Naive thymus-derived CD4-positive, alpha-beta T cell (primary cell): ENCODE measurements around the gene PTPN4. TPM values are rescaled to one million over a fixed set of nuclear protein-coding genes. Genes with fewer than 3 reads are reported as not detected.

Experiments
- ATAC-seq: fragments of 150-1000 bp; cut with Tn5 transposase; 2 replicates; pipeline ENCODE4 v1.10.0; 2021; ENCODE audit warnings: mild to moderate bottlenecking, moderate library complexity
- CTCF ChIA-PET: fragments of 350-600 bp; sonication (Branson Sonifier 250); formaldehyde crosslinking; loops from one replicate; lab custom pipeline; 2021; ENCODE audit warnings: antibody characterized with exemption; lab: Charles Lee
- POLR2A ChIA-PET: fragments of 350-600 bp; sonication (Branson Sonifier 250); formaldehyde crosslinking; loops from one replicate; lab custom pipeline; 2021; ENCODE audit warnings: antibody characterized with exemption, inconsistent platforms; lab: Charles Lee
- DNase-seq, 9 donors: peaks; one replicate each; pipeline versions ENCODE4 v3.0.0 to v3.0.0-alpha.2; 2020 to 2022; ENCODE audit warnings: mixed read lengths in 1 of 9
- H3K27ac ChIP-seq: one replicate; pipeline ENCODE4 v1.7.0; 2013; ENCODE audit warnings: mild to moderate bottlenecking, low read depth, low read length, moderate library complexity
- H3K27me3 ChIP-seq, 2 donors: one replicate each; pipeline ENCODE4 v1.7.0; 2013; ENCODE audit warnings: low read length in 2 of 2, mild to moderate bottlenecking in 2 of 2, moderate library complexity in 2 of 2; ENCODE audit not compliant: control insufficient read depth in 2 of 2, insufficient read depth in 2 of 2
- H3K36me3 ChIP-seq, 3 experiments: 1 replicate in 2 of 3; 2 replicates in 1 of 3; pipeline ENCODE4 v1.7.0; 2013; ENCODE audit warnings: low read length in 3 of 3, mild to moderate bottlenecking in 3 of 3, moderate library complexity in 1 of 3; ENCODE audit not compliant: insufficient read depth in 3 of 3, control insufficient read depth in 2 of 3
- H3K4me1 ChIP-seq, 2 donors: one replicate each; pipeline ENCODE4 v1.7.0; 2013; ENCODE audit warnings: low read length in 2 of 2, mild to moderate bottlenecking in 2 of 2, moderate library complexity in 1 of 2; ENCODE audit not compliant: control insufficient read depth in 2 of 2, insufficient read depth in 2 of 2
- H3K4me3 ChIP-seq: 2 replicates; pipeline ENCODE4 v1.7.0; 2013; ENCODE audit warnings: mild to moderate bottlenecking, low read length
- H3K9me3 ChIP-seq, 3 experiments: 1 replicate in 2 of 3; 2 replicates in 1 of 3; pipeline ENCODE4 v1.7.0; 2013; ENCODE audit warnings: low read length in 3 of 3; ENCODE audit not compliant: control insufficient read depth in 2 of 3
- H3K27ac Mint-ChIP-seq, 9 donors: one replicate each; pipeline ENCODE4 v1.8.0; 2020 to 2022; ENCODE audit warnings: mixed read lengths in 9 of 9, mild to moderate bottlenecking in 8 of 9, moderate library complexity in 5 of 9, inconsistent platforms in 2 of 9
- H3K27me3 Mint-ChIP-seq, 5 donors: one replicate each; pipeline ENCODE4 v1.8.0; 2021 to 2022; ENCODE audit warnings: mixed read lengths in 5 of 5, mild to moderate bottlenecking in 1 of 5
- H3K36me3 Mint-ChIP-seq, 5 donors: one replicate each; pipeline ENCODE4 v1.8.0; 2020 to 2022; ENCODE audit warnings: mixed read lengths in 5 of 5, mild to moderate bottlenecking in 3 of 5, inconsistent platforms in 1 of 5
- H3K4me1 Mint-ChIP-seq, 7 donors: one replicate each; pipeline ENCODE4 v1.8.0; 2020 to 2022; ENCODE audit warnings: mixed read lengths in 7 of 7, mild to moderate bottlenecking in 3 of 7, inconsistent platforms in 1 of 7
- H3K4me3 Mint-ChIP-seq, 10 donors: one replicate each; pipeline ENCODE4 v1.8.0; 2020 to 2022; ENCODE audit warnings: mild to moderate bottlenecking in 10 of 10, mixed read lengths in 10 of 10, moderate library complexity in 6 of 10, inconsistent platforms in 2 of 10
- H3K9me3 Mint-ChIP-seq, 11 donors: one replicate each; pipeline ENCODE4 v1.8.0; 2020 to 2022; ENCODE audit warnings: mixed read lengths in 11 of 11, mild to moderate bottlenecking in 4 of 11, inconsistent platforms in 1 of 11, moderate library complexity in 1 of 11
- intact Hi-C, 2 donors: fragments of 100-400 bp; cut with micrococcal nuclease; formaldehyde crosslinking; loops; one replicate each; pipeline ENCODE4 v1.15.1; 2023
- polyA plus RNA-seq, 2 donors: library from polyadenylated mRNA; unstranded; fragments of 300-500 nt; fragmentation: Illumina TruSeq; gene quantifications; one replicate each; pipeline ENCODE4 v1.2.3, GENCODE V29; 2021
- total RNA-seq, 6 experiments: library from RNA in 5 of 6; stranded (reverse) in 5 of 6; gene quantifications; 1 replicate in 5 of 6; 2 replicates in 1 of 6; pipeline ENCODE4 v1.2.3 and lab custom pipeline; 2021 to 2026

PTPN4 gene
- total and polyA plus RNA-seq, 7 experiments from 2014 or later: 48.9 to 122 (median 76.7) TPM

- H3K36me3 Mint-ChIP-seq: peaks cover 28 to 85% (median 73%) of the 10 kb centered on the region in 5 donors
- POLR2A ChIA-PET: no interaction called here
- H3K4me3 Mint-ChIP-seq: no peak overlapping the region
- no peaks in the 10 kb centered on the region for H3K27me3 Mint-ChIP-seq
- intact Hi-C loops: no loop called here
- Histone ChIP-seq H3K9me3 (no peaks in the 10 kb centered on the region), H3K27ac (no peak overlapping the region), H3K4me3 (no peak overlapping the region), H3K4me1 (no peaks in the 10 kb centered on the region), H3K36me3 (peaks cover 0 to 32% (median 13%) of the 10 kb centered on the region in 3 experiments), H3K27me3 (no peaks in the 10 kb centered on the region)
- CTCF ChIA-PET: no interaction called here
- H3K27ac Mint-ChIP-seq: no peak overlapping the region
- ATAC-seq (no peak), DNase-seq (no peak)
- peaks cover 0 to 10% (median 0%) of the 10 kb centered on the region in 7 donors for H3K4me1 Mint-ChIP-seq
- peaks cover 0 to 28% (median 10%) of the 10 kb centered on the region in 11 donors for H3K9me3 Mint-ChIP-seq
Observed at GRCh38 chr2:119901013-119901412, 141.3 kb downstream of the PTPN4 start.

- H3K4me1 ChIP-seq: no peaks in the 10 kb centered on the region
- peaks cover 1 to 31% (median 11%) of the 10 kb centered on the region in 11 donors for H3K9me3 Mint-ChIP-seq
- H3K4me3 Mint-ChIP-seq: peak overlapping the region in 1 of 10 donors; percentile 19
- peaks cover 0 to 8% (median 0%) of the 10 kb centered on the region in 3 experiments for H3K36me3 ChIP-seq
- no peaks in the 10 kb centered on the region for H3K27me3 ChIP-seq
- POLR2A ChIA-PET: no interaction called here
- H3K27ac Mint-ChIP-seq: peak overlapping the region in 3 of 9 donors; percentile 51 to 89 (median 56)
- CTCF ChIA-PET: no interaction called here
- no peak for DNase-seq
- H3K27ac ChIP-seq: no peak overlapping the region
- no peak overlapping the region for H3K4me3 ChIP-seq
- H3K9me3 ChIP-seq: no peaks in the 10 kb centered on the region
- H3K4me1 Mint-ChIP-seq: peaks cover 4 to 12% (median 6%) of the 10 kb centered on the region in 7 donors
- intact Hi-C loops: no loop called here
- no peaks in the 10 kb centered on the region for H3K27me3 Mint-ChIP-seq
- peaks cover 28 to 72% (median 71%) of the 10 kb centered on the region in 5 donors for H3K36me3 Mint-ChIP-seq
- no peak for ATAC-seq
Observed at GRCh38 chr2:119910566-119910965, 150.8 kb downstream of the PTPN4 start.

- Histone ChIP-seq H3K9me3 (no peaks in the 10 kb centered on the region), H3K36me3 (no peaks in the 10 kb centered on the region), H3K4me3 (no peak overlapping the region), H3K27ac (no peak overlapping the region), H3K27me3 (no peaks in the 10 kb centered on the region), H3K4me1 (no peaks in the 10 kb centered on the region)
- Mint-ChIP-seq H3K27me3 (no peaks in the 10 kb centered on the region), H3K4me1 (peaks cover 0 to 10% (median 3%) of the 10 kb centered on the region in 7 donors), H3K27ac (peak overlapping the region in 2 of 9 donors; percentile 43 to 47), H3K4me3 (no peak overlapping the region), H3K36me3 (peaks cover 12 to 57% (median 35%) of the 10 kb centered on the region in 5 donors), H3K9me3 (peaks cover 0 to 13% (median 4%) of the 10 kb centered on the region in 11 donors)
- CTCF ChIA-PET: interaction anchor here (0.7 kb wide), 1 partner anchor 270 kb away, joined by 3 read pairs; no protein-coding TSS in a partner anchor
- ATAC-seq (no peak), DNase-seq (no peak)
- POLR2A ChIA-PET: no interaction called here
- intact Hi-C loops: loop anchor here in 1 of 2 donors (1.0 kb wide), 1 partner anchor 15 kb away; no protein-coding TSS in a partner anchor
Observed at GRCh38 chr2:119914266-119914665, 154.5 kb downstream of the PTPN4 start.

GRCh38 chr2:119921825-119922224 lies 162.1 kb downstream of the PTPN4 start:
- Histone ChIP-seq H3K4me3 (no peak overlapping the region), H3K27ac (no peak overlapping the region), H3K9me3 (no peaks in the 10 kb centered on the region), H3K4me1 (peaks cover 0 to 16% of the 10 kb centered on the region in 2 donors), H3K36me3 (no peaks in the 10 kb centered on the region), H3K27me3 (no peaks in the 10 kb centered on the region)
- Mint-ChIP-seq H3K4me3 (peak overlapping the region in 6 of 10 donors; percentile 0 to 66 (median 42)), H3K27me3 (no peaks in the 10 kb centered on the region), H3K36me3 (peaks cover 0 to 27% (median 12%) of the 10 kb centered on the region in 5 donors), H3K9me3 (peaks cover 0 to 2% (median 0%) of the 10 kb centered on the region in 11 donors), H3K27ac (peak overlapping the region in 8 of 9 donors; percentile 33 to 93 (median 72)), H3K4me1 (peaks cover 18 to 53% (median 42%) of the 10 kb centered on the region in 7 donors)
- intact Hi-C loops: no loop called here
- POLR2A ChIA-PET: interaction anchor here (1.1 kb wide), 1 partner anchor 8 kb away, joined by 5 read pairs; no protein-coding TSS in a partner anchor
- CTCF ChIA-PET: no interaction called here
- ATAC-seq: no peak
- peak in 5 of 9 donors; percentile 6 to 27 (median 21) for DNase-seq

GRCh38 chr2:119922699-119923098 lies 163.0 kb downstream of the PTPN4 start:
- Histone ChIP-seq H3K9me3 (no peaks in the 10 kb centered on the region), H3K36me3 (no peaks in the 10 kb centered on the region), H3K27me3 (no peaks in the 10 kb centered on the region), H3K4me1 (peaks cover 6 to 23% of the 10 kb centered on the region in 2 donors), H3K4me3 (no peak overlapping the region), H3K27ac (no peak overlapping the region)
- H3K4me3 Mint-ChIP-seq: no peak overlapping the region
- H3K9me3 Mint-ChIP-seq: peaks cover 0 to 2% (median 0%) of the 10 kb centered on the region in 11 donors
- CTCF ChIA-PET: no interaction called here
- ATAC-seq (no peak), DNase-seq (no peak)
- intact Hi-C loops: no loop called here
- H3K27me3 Mint-ChIP-seq: no peaks in the 10 kb centered on the region
- peaks cover 23 to 59% (median 49%) of the 10 kb centered on the region in 7 donors for H3K4me1 Mint-ChIP-seq
- H3K36me3 Mint-ChIP-seq: peaks cover 0 to 27% (median 7%) of the 10 kb centered on the region in 5 donors
- H3K27ac Mint-ChIP-seq: peak overlapping the region in 8 of 9 donors; percentile 24 to 93 (median 63)
- POLR2A ChIA-PET: no interaction called here

- peaks cover 0 to 6% (median 0%) of the 10 kb centered on the region in 3 experiments for H3K36me3 ChIP-seq
- Mint-ChIP-seq H3K4me1 (peaks cover 34 to 84% (median 75%) of the 10 kb centered on the region in 7 donors), H3K4me3 (peak overlapping the region; percentile 61 to 93 (median 85)), H3K27ac (peak overlapping the region; percentile 88 to 98 (median 93)), H3K27me3 (no peaks in the 10 kb centered on the region), H3K9me3 (no peaks in the 10 kb centered on the region), H3K36me3 (peaks cover 3 to 33% (median 18%) of the 10 kb centered on the region in 5 donors)
- H3K27ac ChIP-seq: peak overlapping the region; percentile 76
- H3K4me3 ChIP-seq: peak overlapping the region; percentile 53
- peaks cover 34 to 60% of the 10 kb centered on the region in 2 donors for H3K4me1 ChIP-seq
- H3K9me3 ChIP-seq: no peaks in the 10 kb centered on the region
- ChIA-PET POLR2A (interaction anchor here (0.5 to 2.1 kb wide), 10 partner anchors 8 to 304 kb away, joined by 3 to 7 read pairs (median 3); partner anchors contain the start of genes PTPN4 and TMEM177), CTCF (interaction anchor here (1.0 to 1.3 kb wide), 2 partner anchors 176 to 751 kb away, joined by 3 read pairs; no protein-coding TSS in a partner anchor)
- intact Hi-C loops: loop anchor here (1.0 to 5.0 kb wide), 10 partner anchors 9 to 248 kb away; partner anchors contain the start of gene PTPN4 (in 2 of the 2)
- ATAC-seq (peak; percentile 90), DNase-seq (peak in 7 of 9 donors; percentile 36 to 72 (median 57))
- no peaks in the 10 kb centered on the region for H3K27me3 ChIP-seq
Observed at GRCh38 chr2:119929537-119929936, 169.8 kb downstream of the PTPN4 start.
